Lower leg skin (tissue), 3 donors: ENCODE data around the gene DNAH6.

Experiments used
- CTCF ChIP-seq, 3 donors: fragments of 450-650 bp; IDR thresholded peaks; one replicate each; pipeline ENCODE4 v1.5.1; 2016; ENCODE audit warnings: antibody characterized with exemption in 3 of 3, mild to moderate bottlenecking in 3 of 3, moderate library complexity in 2 of 3
- POLR2A ChIP-seq, 2 donors: fragments of 450-650 bp; IDR thresholded peaks; one replicate each; pipeline ENCODE4 v1.6.1; 2016 to 2017; ENCODE audit warnings: antibody characterized with exemption in 2 of 2, mild to moderate bottlenecking in 1 of 2, moderate library complexity in 1 of 2

- TF ChIP-seq CTCF (IDR thresholded peaks at IDR 0.05) (no peak), POLR2A (IDR thresholded peaks at IDR 0.05) (no peak)
Observed at GRCh38 chr2:84649487-84650142, 133.3 kb downstream of the DNAH6 start.
